22Rv1 (cell line): ENCODE measurements around the gene ASAP2.

Experiments
- H3K27ac ChIP-seq: fragments of 450-650 bp; 2 replicates; pipeline ENCODE4 v1.5.1; 2017
- CTCF ChIP-seq: fragments of 450-650 bp; IDR thresholded peaks from 2 replicates; pipeline ENCODE4 v1.5.1; 2017; ENCODE audit warnings: mild to moderate bottlenecking
- ZFX ChIP-seq: fragments of 450-650 bp; IDR thresholded peaks from 2 replicates; pipeline ENCODE4 v1.6.1; 2017; ENCODE audit warnings: antibody characterized with exemption, borderline replicate concordance

Gene ASAP2

GRCh38 chr2:9236867-9237266 lies 30.3 kb downstream of the ASAP2 start:
- no peak overlapping the region for H3K27ac ChIP-seq
- TF ChIP-seq CTCF, result no peak
- TF ChIP-seq ZFX, result no peak

GRCh38 chr2:9237831-9238230 lies 31.2 kb downstream of the ASAP2 start:
- no peak overlapping the region for H3K27ac ChIP-seq
- no peak for TF ChIP-seq CTCF
- TF ChIP-seq ZFX, result no peak

- TF ChIP-seq ZFX, result no peak
- no peak for TF ChIP-seq CTCF
- no peak overlapping the region for H3K27ac ChIP-seq
Observed at GRCh38 chr2:9238591-9239326, 32.1 kb downstream of the ASAP2 start.

- no peak overlapping the region for H3K27ac ChIP-seq
- TF ChIP-seq ZFX (no peak), CTCF (no peak)
Observed at GRCh38 chr2:9239616-9240015, 33.0 kb downstream of the ASAP2 start.

GRCh38 chr2:9240745-9241144 lies 34.1 kb downstream of the ASAP2 start:
- H3K27ac ChIP-seq, result no peak overlapping the region

GRCh38 chr2:9241233-9241632 lies 34.6 kb downstream of the ASAP2 start:
- no peak overlapping the region for H3K27ac ChIP-seq
- TF ChIP-seq CTCF (no peak), ZFX (no peak)

More at GRCh38 chr2:9240745-9241144, 34.1 kb downstream of the ASAP2 start:
- TF ChIP-seq ZFX (no peak), CTCF (no peak)

- TF ChIP-seq CTCF, result no peak
- no peak for TF ChIP-seq ZFX
- no peak overlapping the region for H3K27ac ChIP-seq
Observed at GRCh38 chr2:9243357-9243756, 36.7 kb downstream of the ASAP2 start.
